KMS-11 (cell line): ENCODE measurements around the gene LILRA5.

Source experiments
- H2AFZ ChIP-seq: fragments of 200-600 bp; sonication (generic); 2 replicates; pipeline ENCODE4 v1.6.1; 2016; ENCODE audit warnings: antibody characterized with exemption, mixed run types, low read depth
- H3K27ac ChIP-seq: fragments of 200-600 bp; sonication (generic); 2 replicates; pipeline ENCODE4 v1.6.1; 2016; ENCODE audit warnings: mild to moderate bottlenecking, mixed run types
- H3K27me3 ChIP-seq: fragments of 200-600 bp; sonication (generic); 2 replicates; pipeline ENCODE4 v1.6.1; 2017; ENCODE audit warnings: mild to moderate bottlenecking, low read depth, mixed run types, moderate library complexity; ENCODE audit not compliant: insufficient read depth
- H3K36me3 ChIP-seq: fragments of 200-600 bp; sonication (generic); 2 replicates; pipeline ENCODE4 v1.6.1; 2017; ENCODE audit warnings: mild to moderate bottlenecking, mixed run types; ENCODE audit not compliant: insufficient read depth
- H3K4me1 ChIP-seq: fragments of 200-600 bp; sonication (generic); 2 replicates; pipeline ENCODE4 v1.6.1; 2016; ENCODE audit warnings: mild to moderate bottlenecking, low read depth, mixed run types; ENCODE audit not compliant: poor library complexity, severe bottlenecking
- H3K4me2 ChIP-seq: fragments of 200-600 bp; sonication (generic); 2 replicates; pipeline ENCODE4 v1.7.0; 2016; ENCODE audit warnings: mild to moderate bottlenecking, mixed run types
- H3K4me3 ChIP-seq: fragments of 200-600 bp; sonication (generic); IDR thresholded peaks from 2 replicates; pipeline ENCODE4 v1.6.1; 2017; ENCODE audit warnings: low read depth, low read length, mixed read lengths; ENCODE audit not compliant: insufficient read depth
- H3K79me2 ChIP-seq: fragments of 200-600 bp; sonication (generic); 2 replicates; pipeline ENCODE4 v1.6.1; 2016; ENCODE audit warnings: low read depth, mixed run types; ENCODE audit not compliant: insufficient read depth
- H3K9ac ChIP-seq: fragments of 200-600 bp; sonication (generic); 2 replicates; pipeline ENCODE4 v1.6.1; 2016; ENCODE audit warnings: mild to moderate bottlenecking, mixed run types
- H4K20me1 ChIP-seq: fragments of 200-600 bp; sonication (generic); 2 replicates; pipeline ENCODE4 v1.6.1; 2016; ENCODE audit warnings: mild to moderate bottlenecking, mixed run types; ENCODE audit not compliant: insufficient read depth
- TF ChIP-seq, protein P1 (sequence below): fragments of 200-600 bp; sonication (generic); conservative IDR thresholded peaks from 2 replicates; pipeline ENCODE4 v1.6.1; 2017; ENCODE audit warnings: low read depth, mild to moderate bottlenecking, antibody characterized with exemption, low read length, moderate library complexity, mixed read lengths

Gene LILRA5

DNA sequence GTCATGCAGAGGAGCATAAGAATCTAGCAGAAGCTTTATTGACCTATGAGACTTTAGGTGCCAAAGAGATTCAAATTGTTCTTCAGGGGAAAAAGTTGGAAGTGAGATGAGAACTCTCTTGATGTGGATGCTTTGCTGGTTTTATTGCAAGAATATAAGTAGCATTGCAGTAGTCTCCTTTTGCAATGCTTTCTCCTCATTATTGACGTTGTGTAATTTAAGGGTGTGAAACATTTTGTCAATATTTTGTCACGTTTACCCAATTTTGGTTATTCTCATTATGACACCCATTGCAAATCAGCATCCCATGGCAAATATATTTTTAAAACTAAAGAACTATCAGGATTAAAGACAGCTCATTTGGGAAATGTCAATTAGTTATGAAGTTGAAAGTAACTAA, 44.0 kb downstream of the LILRA5 start:
- Histone ChIP-seq H3K9ac (no peak overlapping the region), H2AFZ (no peak overlapping the region), H4K20me1 (no peaks in the 10 kb centered on the region), H3K4me2 (no peak overlapping the region), H3K27me3 (peaks cover 30% of the 10 kb centered on the region), H3K79me2 (no peaks in the 10 kb centered on the region), H3K4me1 (no peaks in the 10 kb centered on the region), H3K4me3 (no peak overlapping the region), H3K36me3 (no peaks in the 10 kb centered on the region), H3K27ac (no peak overlapping the region)
- TF ChIP-seq, protein P1, sequence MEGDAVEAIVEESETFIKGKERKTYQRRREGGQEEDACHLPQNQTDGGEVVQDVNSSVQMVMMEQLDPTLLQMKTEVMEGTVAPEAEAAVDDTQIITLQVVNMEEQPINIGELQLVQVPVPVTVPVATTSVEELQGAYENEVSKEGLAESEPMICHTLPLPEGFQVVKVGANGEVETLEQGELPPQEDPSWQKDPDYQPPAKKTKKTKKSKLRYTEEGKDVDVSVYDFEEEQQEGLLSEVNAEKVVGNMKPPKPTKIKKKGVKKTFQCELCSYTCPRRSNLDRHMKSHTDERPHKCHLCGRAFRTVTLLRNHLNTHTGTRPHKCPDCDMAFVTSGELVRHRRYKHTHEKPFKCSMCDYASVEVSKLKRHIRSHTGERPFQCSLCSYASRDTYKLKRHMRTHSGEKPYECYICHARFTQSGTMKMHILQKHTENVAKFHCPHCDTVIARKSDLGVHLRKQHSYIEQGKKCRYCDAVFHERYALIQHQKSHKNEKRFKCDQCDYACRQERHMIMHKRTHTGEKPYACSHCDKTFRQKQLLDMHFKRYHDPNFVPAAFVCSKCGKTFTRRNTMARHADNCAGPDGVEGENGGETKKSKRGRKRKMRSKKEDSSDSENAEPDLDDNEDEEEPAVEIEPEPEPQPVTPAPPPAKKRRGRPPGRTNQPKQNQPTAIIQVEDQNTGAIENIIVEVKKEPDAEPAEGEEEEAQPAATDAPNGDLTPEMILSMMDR = no peak

GRCh38 chr19:54266133-54266532, 46.8 kb downstream of the LILRA5 start:
- TF ChIP-seq, protein P1 = peak; percentile 79
- no peak overlapping the region for H2AFZ ChIP-seq
- H3K27ac ChIP-seq = no peak overlapping the region
- H3K79me2 ChIP-seq = no peaks in the 10 kb centered on the region
- no peaks in the 10 kb centered on the region for H4K20me1 ChIP-seq
- H3K27me3 ChIP-seq = peaks cover 14% of the 10 kb centered on the region
- H3K4me2 ChIP-seq = no peak overlapping the region
- H3K9ac ChIP-seq = no peak overlapping the region
- H3K4me1 ChIP-seq = no peaks in the 10 kb centered on the region
- no peaks in the 10 kb centered on the region for H3K36me3 ChIP-seq
- no peak overlapping the region for H3K4me3 ChIP-seq

GRCh38 chr19:54262470-54262869, 50.5 kb downstream of the LILRA5 start:
- no peak overlapping the region for H3K27ac ChIP-seq
- no peak overlapping the region for H3K4me2 ChIP-seq
- H2AFZ ChIP-seq = no peak overlapping the region
- H3K79me2 ChIP-seq = no peaks in the 10 kb centered on the region
- H3K9ac ChIP-seq = no peak overlapping the region
- H3K27me3 ChIP-seq = peaks cover 31% of the 10 kb centered on the region
- no peaks in the 10 kb centered on the region for H3K36me3 ChIP-seq
- no peak overlapping the region for H3K4me3 ChIP-seq
- no peaks in the 10 kb centered on the region for H3K4me1 ChIP-seq
- TF ChIP-seq, protein P1 = no peak
- H4K20me1 ChIP-seq = no peaks in the 10 kb centered on the region

DNA sequence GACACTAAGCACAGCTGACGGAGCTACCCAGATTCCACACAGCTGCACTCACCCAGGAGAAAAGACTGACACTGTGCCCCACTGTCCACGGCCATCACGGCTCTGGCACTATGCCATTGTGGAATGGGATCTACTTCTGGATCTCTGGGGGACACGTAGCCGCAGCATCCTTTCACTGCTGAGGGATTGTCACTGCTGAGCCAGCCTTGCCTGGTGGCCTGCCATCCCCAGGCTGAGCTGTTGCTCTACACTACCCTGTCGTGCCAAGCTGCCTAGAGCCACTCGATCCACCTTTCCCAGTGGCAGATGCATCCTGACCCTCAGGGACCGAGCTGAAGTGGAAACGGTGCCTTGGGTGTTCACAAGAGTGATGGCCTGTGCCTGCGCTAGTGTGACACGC, 50.9 kb downstream of the LILRA5 start:
- H3K4me1 ChIP-seq = no peaks in the 10 kb centered on the region

More for the DNA sequence above, 50.9 kb downstream of the LILRA5 start:
- no peaks in the 10 kb centered on the region for H3K79me2 ChIP-seq
- no peak overlapping the region for H3K4me3 ChIP-seq
- H3K27ac ChIP-seq = no peak overlapping the region
- TF ChIP-seq, protein P1 = no peak
- no peak overlapping the region for H3K9ac ChIP-seq
- H4K20me1 ChIP-seq = no peaks in the 10 kb centered on the region
- H3K36me3 ChIP-seq = no peaks in the 10 kb centered on the region
- no peak overlapping the region for H3K4me2 ChIP-seq
- H3K27me3 ChIP-seq = peaks cover 34% of the 10 kb centered on the region
- H2AFZ ChIP-seq = no peak overlapping the region
